Psoas muscle (tissue), 8 donors: ENCODE measurements around the gene AVPI1. TPM values are rescaled to one million over a fixed set of nuclear protein-coding genes. Genes with fewer than 3 reads are reported as not detected.

ENCODE experiments used
- ATAC-seq, 4 donors: fragments of 200-7000 bp; cut with Tn5 transposase; one replicate each; pipeline ENCODE4 v1.9.1; 2020; ENCODE audit warnings: moderate library complexity in 3 of 4, mild to moderate bottlenecking in 2 of 4
- DNase-seq, 2 donors: peaks; one replicate each; pipeline ENCODE4 v3.0.0-alpha.2; 2020
- H3K27ac ChIP-seq: fragments of 200-600 bp; one replicate; pipeline ENCODE4 v1.8.0; 2022
- H3K27me3 ChIP-seq, 3 donors: fragments of 200-600 bp in 1 of 3; one replicate each; pipeline versions ENCODE4 v1.6.1 to v1.8.0; 2013 to 2022; ENCODE audit warnings: low read length in 2 of 3, mild to moderate bottlenecking in 2 of 3, moderate library complexity in 1 of 3; ENCODE audit not compliant: insufficient read depth in 3 of 3
- H3K36me3 ChIP-seq, 2 donors: fragments of 200-600 bp in 1 of 2; one replicate each; pipeline versions ENCODE4 v1.6.1 to v1.8.0; 2013 to 2022; ENCODE audit warnings: low read depth in 1 of 2, mild to moderate bottlenecking in 1 of 2, moderate library complexity in 1 of 2; ENCODE audit not compliant: insufficient read depth in 1 of 2
- H3K4me1 ChIP-seq: fragments of 200-600 bp; one replicate; pipeline ENCODE4 v1.8.0; 2022
- H3K4me3 ChIP-seq: fragments of 200-600 bp; one replicate; pipeline ENCODE4 v1.8.0; 2022; ENCODE audit warnings: mild to moderate bottlenecking
- H3K9me3 ChIP-seq: fragments of 200-600 bp; one replicate; pipeline ENCODE4 v1.8.0; 2022
- WGBS, 3 donors: extraction: QIAGEN DNeasy Blood & Tissue Kit; methylation state at CpG; one replicate each; pipeline versions ENCODE4 v1.1.6 to v1.1.7; 2013; 5-methylcytosine and 5-hydroxymethylcytosine counted together
- intact Hi-C, 2 donors: fragments of 100-400 bp; cut with DNase I; formaldehyde crosslinking; loops; one replicate each; pipeline versions ENCODE4 v1.11.0 to v1.14.2; 2022
- polyA plus RNA-seq, 3 donors: library from polyadenylated mRNA; stranded (reverse); fragments of 200-250 nt; gene quantifications; one replicate each; pipeline ENCODE4 v1.2.3, GENCODE V29; 2013
- total RNA-seq, 4 donors: library from RNA; stranded (reverse); fragmentation: NEBNext Ultra II Directional in 2 of 4; extraction: Animal tissue kit (Norgen Biotek cat#: 25700) in 2 of 4; gene quantifications; one replicate each; pipeline versions ENCODE4 v1.2.1 to v1.2.4, GENCODE V29; 2021 to 2023
- TF ChIP-seq, protein P1 (sequence below): fragments of 200-600 bp; IDR thresholded peaks from one replicate; pipeline ENCODE4 v1.8.0; 2022; ENCODE audit warnings: antibody characterized with exemption
- donor health status: healthy with polysubstance abuse.
- donor health status: DM: no; HTN: no; CAD: no; lungs with moderate emphysema.
- donor health status: Bipolar disorder and iron deficiency.
- donor health status: healthy.
- donor health status: DM: yes; HTN: yes; CAD: no.
- donor health status: DM: no; HTN: no; CAD: no.
- donor health status: DM: no; HTN: no; CAD: no.
- donor health status: DM: yes; HTN: yes; CAD: no.

Gene AVPI1
- total and polyA plus RNA-seq, 7 donors, result 3.6 to 56.9 (median 5.6) TPM

GRCh38 chr10:97667463-97667862 is 19.6 kb downstream of the AVPI1 start:
- Histone ChIP-seq H3K9me3 (no peaks in the 10 kb centered on the region), H3K27ac (no peak overlapping the region), H3K36me3 (peaks cover 5 to 97% of the 10 kb centered on the region in 2 donors), H3K27me3 (no peaks in the 10 kb centered on the region), H3K4me1 (no peaks in the 10 kb centered on the region), H3K4me3 (no peak overlapping the region)
- TF ChIP-seq, protein P1, sequence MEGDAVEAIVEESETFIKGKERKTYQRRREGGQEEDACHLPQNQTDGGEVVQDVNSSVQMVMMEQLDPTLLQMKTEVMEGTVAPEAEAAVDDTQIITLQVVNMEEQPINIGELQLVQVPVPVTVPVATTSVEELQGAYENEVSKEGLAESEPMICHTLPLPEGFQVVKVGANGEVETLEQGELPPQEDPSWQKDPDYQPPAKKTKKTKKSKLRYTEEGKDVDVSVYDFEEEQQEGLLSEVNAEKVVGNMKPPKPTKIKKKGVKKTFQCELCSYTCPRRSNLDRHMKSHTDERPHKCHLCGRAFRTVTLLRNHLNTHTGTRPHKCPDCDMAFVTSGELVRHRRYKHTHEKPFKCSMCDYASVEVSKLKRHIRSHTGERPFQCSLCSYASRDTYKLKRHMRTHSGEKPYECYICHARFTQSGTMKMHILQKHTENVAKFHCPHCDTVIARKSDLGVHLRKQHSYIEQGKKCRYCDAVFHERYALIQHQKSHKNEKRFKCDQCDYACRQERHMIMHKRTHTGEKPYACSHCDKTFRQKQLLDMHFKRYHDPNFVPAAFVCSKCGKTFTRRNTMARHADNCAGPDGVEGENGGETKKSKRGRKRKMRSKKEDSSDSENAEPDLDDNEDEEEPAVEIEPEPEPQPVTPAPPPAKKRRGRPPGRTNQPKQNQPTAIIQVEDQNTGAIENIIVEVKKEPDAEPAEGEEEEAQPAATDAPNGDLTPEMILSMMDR, result no peak
- 76 to 90% (median 86%) methylated on average over 6 of the region's 6 CpGs for WGBS, 3 donors
- no peak for DNase-seq
- intact Hi-C loops, result no loop called here
- ATAC-seq, result no peak

DNA sequence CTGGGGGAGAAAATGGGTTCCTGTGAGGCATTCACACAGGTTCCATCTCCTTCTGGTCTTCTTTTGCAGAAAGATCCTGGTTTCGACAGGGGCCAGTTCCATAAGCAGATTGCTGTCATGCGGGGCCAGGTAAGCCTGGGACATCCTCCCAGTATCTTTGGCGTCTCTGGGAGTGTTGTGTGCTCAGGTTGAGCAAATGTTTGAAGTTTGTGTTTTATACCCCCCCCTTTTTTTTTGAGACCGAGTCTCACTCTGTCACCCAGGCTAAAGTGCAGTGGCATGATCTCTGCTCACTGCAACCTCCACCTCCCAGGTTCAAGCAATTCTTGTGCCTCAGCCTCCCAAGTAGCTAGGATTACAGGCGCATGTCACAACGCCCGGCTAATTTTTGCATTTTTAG is 20.0 kb downstream of the AVPI1 start:
- Histone ChIP-seq H3K36me3 (peaks cover 5 to 97% of the 10 kb centered on the region in 2 donors), H3K27ac (no peak overlapping the region), H3K4me3 (no peak overlapping the region), H3K9me3 (no peaks in the 10 kb centered on the region), H3K4me1 (no peaks in the 10 kb centered on the region), H3K27me3 (no peaks in the 10 kb centered on the region)
- DNase-seq, result no peak
- intact Hi-C loops, result no loop called here
- TF ChIP-seq, protein P1, result no peak
- WGBS, 3 donors, result 90 to 95% (median 92%) methylated on average over 7 of the region's 7 CpGs
- no peak for ATAC-seq

DNA sequence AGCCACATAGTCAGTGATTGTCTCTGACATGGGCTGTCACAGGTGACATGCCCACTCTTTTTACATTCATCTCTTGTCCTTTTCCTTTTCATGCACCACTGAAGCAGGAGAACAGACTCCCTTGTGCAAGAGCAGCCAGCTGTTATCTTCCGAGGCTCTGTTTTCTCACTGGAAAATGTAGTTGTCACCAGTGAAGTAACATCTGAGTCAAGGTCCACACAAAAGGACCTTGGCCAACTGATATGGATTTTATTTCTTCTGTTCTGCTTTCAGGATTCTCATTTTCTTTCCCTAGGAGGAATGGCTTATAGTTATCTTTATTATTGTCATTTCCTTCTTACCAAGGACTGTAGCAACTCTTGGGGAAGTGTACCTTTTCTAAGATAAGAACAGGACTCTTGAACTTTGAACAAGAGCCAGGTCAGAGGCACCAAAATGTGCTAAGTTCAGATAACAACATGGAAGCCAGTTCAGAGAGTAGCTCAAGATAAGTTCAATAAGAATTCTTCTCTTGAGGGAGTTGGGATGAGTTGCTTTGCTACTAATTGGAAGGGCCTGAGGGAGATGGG is 22.7 kb downstream of the AVPI1 start:
- Histone ChIP-seq H3K4me1 (no peaks in the 10 kb centered on the region), H3K27me3 (no peaks in the 10 kb centered on the region), H3K4me3 (no peak overlapping the region), H3K9me3 (no peaks in the 10 kb centered on the region), H3K36me3 (peaks cover 2 to 84% of the 10 kb centered on the region in 2 donors), H3K27ac (no peak overlapping the region)
- DNase-seq, result no peak
- TF ChIP-seq, protein P1, result no peak
- ATAC-seq, result no peak
- intact Hi-C loops, result no loop called here
- 94 to 97% (median 96%) methylated on average over 1 of the region's 1 CpG for WGBS, 3 donors

DNA sequence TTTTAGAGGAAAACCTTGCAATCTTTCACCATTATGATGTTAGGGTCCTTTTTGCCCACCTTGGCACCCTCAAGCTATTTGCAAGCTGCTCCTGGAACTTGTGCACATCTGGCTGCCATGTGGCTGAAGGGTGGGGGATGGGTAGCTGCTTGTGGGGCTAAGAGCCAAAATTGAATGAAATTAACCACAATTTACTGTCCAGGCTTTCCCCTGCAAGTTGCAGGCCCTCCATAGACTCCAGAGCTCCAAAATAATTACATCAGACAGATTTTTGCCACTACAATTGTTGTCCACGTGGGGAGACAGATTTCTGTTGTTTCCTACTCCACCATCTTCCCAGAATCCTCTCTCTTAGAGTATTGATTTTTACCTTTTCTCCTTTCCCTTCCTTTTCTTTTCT is 27.5 kb downstream of the AVPI1 start:
- no peaks in the 10 kb centered on the region for H3K9me3 ChIP-seq
- no peak overlapping the region for H3K4me3 ChIP-seq

More for the DNA sequence above, 27.5 kb downstream of the AVPI1 start:
- Histone ChIP-seq H3K27me3 (no peaks in the 10 kb centered on the region), H3K27ac (no peak overlapping the region), H3K36me3 (peaks cover 5 to 81% of the 10 kb centered on the region in 2 donors), H3K4me1 (no peaks in the 10 kb centered on the region)
- TF ChIP-seq, protein P1, result no peak
- DNase-seq (no peak), ATAC-seq (no peak)
- intact Hi-C loops, result no loop called here
- 46 to 76% (median 58%) methylated on average over 1 of the region's 1 CpG for WGBS, 3 donors
